ENCODE measurements around the gene TCEAL8.

The TCEAL8 gene

GRCh38 chrX:103254921-103255493 is at the start of gene TCEAL8:
TCEAL8 (minus strand) TSS chrX:103255155; CDS start chrX:103253979, 1,176 bp downstream.
- Histone ChIP-seq H3K4me3 (replicated peaks; ENCODE audit: low read depth, low read length) (peak within 1 kb of the TSS; percentile 72), H3K27me3 (replicated peaks; ENCODE audit: control insufficient read depth, insufficient read depth, low read length) (no peaks in the 10 kb centered on the region), H3K36me3 (ENCODE audit: control insufficient read depth, insufficient read depth, low read length) (no peaks in the 10 kb centered on the region)
- no peak for TF ChIP-seq CTCF (IDR thresholded peaks at IDR 0.05; ENCODE audit: insufficient read depth, low read length, poor library complexity, severe bottlenecking)
- peak; percentile 34 for DNase-seq (ENCODE audit: extremely low read depth, insufficient read length)

- Histone ChIP-seq H3K36me3 (ENCODE audit: control insufficient read depth, insufficient read depth, low read length) (no peaks in the 10 kb centered on the region), H3K27me3 (replicated peaks; ENCODE audit: control insufficient read depth, insufficient read depth, low read length) (no peaks in the 10 kb centered on the region), H3K4me3 (replicated peaks; ENCODE audit: low read depth, low read length) (no peak overlapping the region)
- no peak for DNase-seq (ENCODE audit: extremely low read depth, insufficient read length)
- no peak for TF ChIP-seq CTCF (IDR thresholded peaks at IDR 0.05; ENCODE audit: insufficient read depth, low read length, poor library complexity, severe bottlenecking)
These were observed 49.8 kb upstream of the TCEAL8 start for GRCh38 chrX:103304705-103305104.

- no peak for TF ChIP-seq CTCF (IDR thresholded peaks at IDR 0.05; ENCODE audit: insufficient read depth, low read length, poor library complexity, severe bottlenecking)
- Histone ChIP-seq H3K36me3 (ENCODE audit: control insufficient read depth, insufficient read depth, low read length) (no peaks in the 10 kb centered on the region), H3K27me3 (replicated peaks; ENCODE audit: control insufficient read depth, insufficient read depth, low read length) (no peaks in the 10 kb centered on the region; the same call in 1 of the 2 replicates), H3K4me3 (replicated peaks; ENCODE audit: low read depth, low read length) (no peak overlapping the region)
- no peak for DNase-seq (ENCODE audit: extremely low read depth, insufficient read length)
These were observed 38.2 kb upstream of the TCEAL8 start for GRCh38 chrX:103293118-103293517.

- no peak for DNase-seq (ENCODE audit: extremely low read depth, insufficient read length)
- TF ChIP-seq CTCF (IDR thresholded peaks at IDR 0.05; ENCODE audit: insufficient read depth, low read length, poor library complexity, severe bottlenecking) = no peak
- no peak overlapping the region for H3K4me3 ChIP-seq (replicated peaks; ENCODE audit: low read depth, low read length)
- H3K27me3 ChIP-seq (replicated peaks; ENCODE audit: control insufficient read depth, insufficient read depth, low read length) = no peaks in the 10 kb centered on the region; the same call in 1 of the 2 replicates
- no peaks in the 10 kb centered on the region for H3K36me3 ChIP-seq (ENCODE audit: control insufficient read depth, insufficient read depth, low read length)
These were observed 24.7 kb upstream of the TCEAL8 start for GRCh38 chrX:103279624-103280023.

GRCh38 chrX:103276581-103277002 is 21.6 kb upstream of the TCEAL8 start, which contains the start of gene TCEAL5:
TCEAL5 (minus strand) TSS chrX:103276750; CDS start chrX:103274563, 2,187 bp downstream.
- no peaks in the 10 kb centered on the region; the same call in 1 of the 2 replicates for H3K27me3 ChIP-seq (replicated peaks; ENCODE audit: control insufficient read depth, insufficient read depth, low read length)
- TF ChIP-seq CTCF (IDR thresholded peaks at IDR 0.05; ENCODE audit: insufficient read depth, low read length, poor library complexity, severe bottlenecking) = no peak
- DNase-seq (ENCODE audit: extremely low read depth, insufficient read length) = no peak

More at GRCh38 chrX:103276581-103277002, 21.6 kb upstream of the TCEAL8 start, which contains the start of gene TCEAL5:
- H3K4me3 ChIP-seq (replicated peaks; ENCODE audit: low read depth, low read length) = no peak within 1 kb of the TSS
- H3K36me3 ChIP-seq (ENCODE audit: control insufficient read depth, insufficient read depth, low read length) = no peaks in the 10 kb centered on the region
